GM10847 (cell line): ENCODE results near the gene TMEM231.

Experiments used
- POLR2A ChIP-seq: IDR thresholded peaks from 2 replicates; pipeline ENCODE4 v1.6.1; 2011; ENCODE audit not compliant: insufficient read length; ENCODE audit errors: extremely low read depth

The TMEM231 gene

GRCh38 chr16:75573955-75574354, 17.9 kb upstream of the TMEM231 start:
- TF ChIP-seq POLR2A, result no peak

GRCh38 chr16:75572864-75573542, 17.0 kb upstream of the TMEM231 start:
- TF ChIP-seq POLR2A, result no peak

- no peak for TF ChIP-seq POLR2A
These were observed 14.5 kb upstream of the TMEM231 start for GRCh38 chr16:75570396-75571065.

GRCh38 chr16:75567911-75568310, 11.9 kb upstream of the TMEM231 start:
- no peak for TF ChIP-seq POLR2A

- TF ChIP-seq POLR2A, result no peak
These were observed 10.8 kb upstream of the TMEM231 start for GRCh38 chr16:75566758-75567255.

GRCh38 chr16:75566040-75566757, 10.1 kb upstream of the TMEM231 start, which contains the start of gene GABARAPL2:
TSS of gene GABARAPL2 (plus strand) at chr16:75566379. CDS start at chr16:75566487, 108 bp downstream.
- TF ChIP-seq POLR2A, result no peak

- TF ChIP-seq POLR2A, result no peak
These were observed 9.6 kb upstream of the TMEM231 start for GRCh38 chr16:75565640-75566039.

- no peak for TF ChIP-seq POLR2A
These were observed 3.7 kb upstream of the TMEM231 start for GRCh38 chr16:75559564-75560372.

- TF ChIP-seq POLR2A, result no peak
These were observed 2.9 kb upstream of the TMEM231 start for GRCh38 chr16:75558846-75559401.

- TF ChIP-seq POLR2A, result no peak
These were observed 439 bp upstream of the TMEM231 start for GRCh38 chr16:75556431-75556950.

GRCh38 chr16:75555213-75555706, 792 bp downstream of the TMEM231 start:
- TF ChIP-seq POLR2A, result no peak

- TF ChIP-seq POLR2A, result no peak
These were observed 3.1 kb downstream of the TMEM231 start for GRCh38 chr16:75552951-75553350.

GRCh38 chr16:75550211-75550662, 5.8 kb downstream of the TMEM231 start:
- TF ChIP-seq POLR2A, result no peak

GRCh38 chr16:75546293-75546692, 9.8 kb downstream of the TMEM231 start:
- TF ChIP-seq POLR2A, result no peak
